ENCODE measurements around the gene GALNT17.
"Not testable (repeated sequence)": the region's sequence is repeated elsewhere in the genome, so short reads cannot be mapped to it uniquely, and the experiment has no call there.

The GALNT17 gene

DNA sequence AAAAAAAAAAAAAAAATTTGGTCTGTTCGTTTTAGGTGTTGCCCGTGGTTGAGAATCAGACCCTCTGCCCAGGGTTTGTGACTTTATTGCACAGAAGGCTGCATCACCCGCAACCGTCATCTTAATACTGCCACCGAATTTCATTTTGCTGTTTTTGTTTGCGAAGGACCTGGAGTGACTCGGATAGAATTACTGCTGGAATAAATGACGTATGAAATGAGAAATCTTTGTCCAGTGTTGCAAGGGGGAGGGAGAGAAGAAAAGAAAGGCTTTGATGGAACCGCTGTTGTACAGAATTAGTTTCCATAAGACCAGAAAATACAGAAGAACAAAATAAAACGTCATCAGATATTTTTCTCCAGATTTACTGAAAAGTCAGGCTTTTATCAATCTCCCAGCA lies 103.3 kb downstream of the GALNT17 start:
- DNase-seq (ENCODE audit: low read depth in 2 of 3, low spot score in 1 of 3): no peak

DNA sequence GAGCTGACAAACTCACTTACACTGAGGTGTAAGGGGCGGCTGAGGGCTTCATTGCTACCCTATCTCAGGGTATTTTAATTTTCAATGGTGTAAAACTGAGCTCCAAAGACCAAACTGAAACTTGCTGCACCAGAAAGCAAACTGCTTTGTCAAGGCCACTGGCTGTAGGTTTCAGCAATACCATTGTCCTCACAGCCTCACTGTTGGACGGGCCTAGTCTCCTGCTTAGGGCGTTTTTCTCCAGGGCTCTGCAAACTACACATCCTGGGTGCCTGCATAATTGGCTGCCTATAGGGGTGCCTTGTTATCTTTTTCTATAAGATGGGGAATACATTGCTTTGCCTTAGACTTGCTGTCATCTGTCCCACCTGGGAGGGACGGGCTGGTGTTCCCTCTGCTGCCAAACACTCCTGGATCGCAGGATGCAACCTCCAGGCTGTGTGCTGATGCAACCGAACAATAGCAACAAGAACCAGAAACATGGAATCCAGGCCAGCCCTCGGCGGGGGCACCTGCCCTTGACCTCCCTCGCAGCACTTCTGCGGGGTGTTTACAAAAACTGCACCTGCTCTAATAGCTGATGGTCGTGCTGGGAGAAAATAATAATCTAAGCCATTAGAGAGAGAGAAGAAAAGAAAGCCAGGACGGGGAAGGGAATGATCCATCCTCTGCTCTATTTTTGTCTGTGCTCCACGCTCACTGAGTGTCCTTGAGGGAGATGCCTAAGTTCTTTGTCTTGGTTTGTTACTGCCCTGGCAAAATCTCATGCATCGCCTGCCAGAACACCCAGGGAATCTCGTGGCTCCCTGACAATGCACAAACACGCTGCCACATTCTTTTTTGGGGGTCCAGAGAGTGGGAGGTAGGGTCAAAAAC lies 104.5 kb downstream of the GALNT17 start:
- DNase-seq (ENCODE audit: low read depth in 2 of 3, low spot score in 1 of 3): no peak

DNA sequence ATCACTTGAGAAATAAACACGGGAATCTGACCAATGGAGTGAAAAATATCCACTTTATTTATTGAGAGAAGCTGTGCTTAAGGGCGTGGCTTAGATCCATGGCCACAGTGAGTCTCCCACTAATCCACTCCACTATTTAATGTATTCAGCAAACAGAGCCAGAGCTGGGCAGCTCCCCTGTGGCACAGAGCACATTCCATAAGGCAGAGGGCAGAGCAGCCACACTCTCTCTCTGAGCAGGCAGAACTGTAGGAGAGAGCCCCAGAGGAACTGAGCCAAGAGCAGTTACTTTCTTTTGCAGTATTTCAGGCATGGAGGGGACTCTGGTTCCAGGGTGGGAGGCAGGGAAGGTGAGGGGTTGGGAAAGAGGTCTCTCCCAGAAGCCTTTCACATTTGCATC lies 106.0 kb downstream of the GALNT17 start:
- no peak for DNase-seq (ENCODE audit: low read depth in 2 of 3, low spot score in 1 of 3)

DNA sequence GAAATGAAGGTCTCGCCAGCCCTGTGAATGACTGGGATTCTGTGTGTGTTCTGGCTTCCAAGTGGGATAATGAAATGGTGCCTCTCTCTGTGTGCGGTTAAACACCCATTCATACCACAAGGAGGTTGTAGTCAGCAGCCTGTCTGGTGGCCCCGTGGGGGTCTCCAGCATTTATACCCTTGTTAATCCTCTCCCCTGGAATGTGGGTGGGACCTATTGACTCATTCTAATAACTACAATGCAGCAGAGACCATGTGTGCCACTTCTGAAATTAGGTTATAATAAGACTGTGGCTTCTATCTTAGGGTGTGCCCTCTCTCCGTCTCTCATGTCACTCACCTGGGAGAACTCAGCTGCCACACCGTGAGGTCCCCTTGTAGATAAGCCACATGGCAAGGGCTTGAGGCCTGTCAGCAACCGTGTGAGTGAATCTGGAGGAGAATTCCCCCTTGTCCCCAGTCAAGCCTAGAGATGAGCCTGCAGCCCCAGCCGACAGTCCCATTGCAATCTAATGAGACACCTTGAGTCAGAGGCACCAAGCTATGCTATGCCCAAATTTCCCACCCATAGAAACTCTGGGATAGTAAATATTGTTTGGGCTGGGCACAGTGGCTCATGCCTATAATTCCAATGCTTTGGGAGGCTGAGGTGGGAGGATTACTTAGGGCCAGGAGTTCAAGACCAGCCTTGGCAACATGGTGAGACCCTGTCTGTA lies 106.8 kb downstream of the GALNT17 start:
- DNase-seq (ENCODE audit: low read depth in 2 of 3, low spot score in 1 of 3): no peak

DNA sequence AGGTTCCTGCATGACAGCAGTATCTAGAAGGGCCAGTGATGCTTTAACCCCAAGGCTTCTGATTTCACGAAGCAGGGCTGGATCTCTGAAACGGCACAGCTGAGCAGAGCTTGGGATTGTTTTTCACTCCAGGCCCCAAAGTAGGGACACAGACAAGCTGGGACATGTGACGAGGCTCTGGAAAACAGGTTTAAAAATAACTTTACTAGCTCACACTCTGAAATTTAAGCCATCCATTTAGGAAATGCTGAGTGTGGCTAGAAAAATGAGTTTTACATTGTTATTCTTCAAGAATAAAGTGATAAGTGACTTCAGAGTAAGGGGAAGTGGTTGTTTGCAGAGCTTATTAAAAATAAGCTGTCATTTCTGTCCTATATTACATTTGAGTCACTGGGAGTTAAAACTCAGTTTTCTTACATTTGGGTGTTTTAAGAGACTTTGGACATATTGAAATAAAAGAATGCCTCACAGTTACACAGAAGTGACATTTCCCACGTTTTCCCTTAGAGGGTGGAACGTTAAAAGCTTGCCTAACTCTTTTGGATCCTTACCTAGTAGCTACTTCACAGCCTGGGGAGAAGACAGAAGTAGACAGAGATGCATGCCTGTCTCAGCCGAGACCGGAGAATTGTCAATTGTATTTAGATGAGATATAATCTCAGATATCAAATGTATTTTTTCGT lies 107.8 kb downstream of the GALNT17 start:
- no peak for DNase-seq (ENCODE audit: low read depth in 2 of 3, low spot score in 1 of 3)

DNA sequence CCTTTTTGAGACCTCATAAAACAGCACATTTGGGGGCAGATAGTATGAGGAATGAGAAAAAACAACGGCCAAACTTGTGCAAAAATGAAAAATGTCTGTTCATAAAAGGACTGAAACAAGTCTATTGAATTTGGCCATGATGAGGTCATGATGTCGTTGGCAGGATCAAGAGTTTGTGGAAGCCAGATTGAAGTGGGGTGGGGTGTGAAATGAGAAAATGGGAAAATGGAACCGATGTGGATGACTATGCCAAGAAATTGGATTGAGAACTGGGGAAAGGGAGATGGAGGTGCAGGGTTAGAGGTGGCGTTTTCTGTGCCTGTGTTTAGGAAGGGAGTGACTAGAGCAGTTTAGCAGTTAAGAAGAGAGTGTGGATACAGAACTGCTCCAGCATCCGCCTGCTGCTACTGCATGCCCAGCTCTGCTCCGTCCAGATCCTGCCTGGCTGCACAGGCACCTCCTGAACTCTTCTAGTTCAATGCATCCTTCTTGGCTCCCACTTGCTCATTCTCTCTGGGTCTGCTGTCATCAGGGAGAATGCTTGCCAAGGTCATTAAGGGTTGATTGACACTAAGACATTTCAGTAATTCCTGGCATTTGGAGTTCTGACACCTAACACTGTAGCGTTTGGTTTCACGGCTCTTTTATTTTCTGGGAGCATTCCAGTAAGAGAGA lies 111.9 kb downstream of the GALNT17 start:
- DNase-seq (ENCODE audit: low read depth in 2 of 3, low spot score in 1 of 3): no peak

DNA sequence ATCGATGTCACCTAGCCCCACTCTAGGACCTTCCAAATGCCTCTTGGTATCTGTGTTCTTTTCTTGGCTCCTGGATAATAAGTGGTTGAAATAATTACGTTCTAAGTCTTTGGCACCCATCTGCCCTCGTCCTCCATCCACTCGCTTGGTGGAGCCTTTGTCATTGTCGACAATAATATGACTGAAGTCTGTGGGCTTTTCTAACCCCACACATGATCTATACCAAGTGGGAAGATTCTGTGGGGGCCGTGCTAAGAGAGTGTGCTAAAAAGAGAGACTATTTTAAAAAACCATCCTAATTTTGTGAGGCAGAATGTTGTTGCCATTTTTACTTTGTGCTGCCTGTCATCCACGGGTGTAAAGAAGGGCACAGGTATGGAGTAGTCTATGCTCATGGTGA lies 113.1 kb downstream of the GALNT17 start:
- DNase-seq (ENCODE audit: low read depth in 2 of 3, low spot score in 1 of 3): no peak

DNA sequence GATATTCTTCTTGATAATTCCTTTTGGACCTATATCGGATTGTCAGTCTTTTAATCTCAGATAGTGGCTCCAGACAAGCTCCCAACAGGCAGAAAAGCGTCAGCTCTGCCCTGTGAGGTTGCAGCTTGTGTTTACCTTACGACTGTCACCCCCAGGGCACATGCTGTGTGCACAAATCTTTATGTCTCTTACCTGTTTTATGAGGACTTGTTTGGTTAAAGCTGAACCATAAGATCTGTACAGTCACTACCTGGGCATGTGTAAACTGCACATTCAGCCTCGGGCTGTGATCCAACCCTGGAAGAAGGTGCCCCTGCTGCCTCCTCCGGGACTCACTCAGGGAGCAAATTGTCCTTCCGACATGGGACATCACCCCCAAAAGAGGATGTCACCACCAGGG lies 119.8 kb downstream of the GALNT17 start:
- DNase-seq (ENCODE audit: low read depth in 2 of 3, low spot score in 1 of 3): no peak

DNA sequence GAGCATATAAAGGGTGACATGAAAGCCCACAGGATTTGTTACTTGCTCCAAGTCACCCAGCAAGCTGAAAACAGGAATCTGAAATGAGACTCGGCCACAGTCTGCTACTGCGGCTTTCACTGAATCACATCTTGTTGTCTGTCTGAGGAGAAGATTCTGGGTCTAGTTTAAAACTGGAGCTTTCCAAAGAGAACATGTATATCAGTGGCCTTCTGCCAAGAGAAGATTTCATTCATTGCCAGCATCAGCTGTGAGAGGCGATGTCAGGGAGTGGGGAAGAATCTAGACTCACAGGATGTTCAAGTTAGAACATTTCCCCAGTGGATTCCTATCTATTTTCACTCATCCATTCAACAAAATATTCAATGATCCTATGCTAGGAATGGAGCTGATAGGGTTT lies 122.8 kb downstream of the GALNT17 start:
- no peak for DNase-seq (ENCODE audit: low read depth in 2 of 3, low spot score in 1 of 3)

DNA sequence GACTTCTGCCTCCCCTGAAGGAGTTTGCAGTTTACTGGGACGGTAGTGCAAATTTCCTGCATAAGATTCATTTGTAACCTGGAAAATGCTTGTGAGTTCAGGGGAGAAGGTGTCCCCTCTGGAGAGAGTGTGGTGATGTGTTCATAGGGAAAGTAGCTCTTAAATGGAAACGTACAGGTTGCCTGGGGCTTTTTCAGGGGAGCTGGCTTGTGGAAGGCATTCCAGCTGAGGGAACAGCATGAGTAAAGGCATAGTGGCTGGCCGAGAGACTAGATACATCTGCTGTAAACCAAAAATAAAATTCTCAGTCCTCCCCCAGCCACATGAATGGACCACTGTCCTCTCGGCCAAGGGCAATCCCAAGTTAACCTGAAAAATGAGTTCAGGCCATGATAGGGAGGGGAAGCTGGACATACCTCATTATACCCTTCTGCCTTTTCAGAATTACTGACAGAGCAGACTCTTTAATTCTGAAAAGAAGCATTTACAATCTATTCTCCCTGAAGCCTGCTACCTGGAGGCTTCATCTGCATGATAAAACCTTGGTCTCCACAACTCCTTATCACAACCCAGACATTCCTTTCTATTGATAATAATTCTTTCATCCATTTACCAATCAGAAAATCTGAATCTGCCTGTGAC lies 123.7 kb downstream of the GALNT17 start:
- DNase-seq (ENCODE audit: low read depth in 2 of 3, low spot score in 1 of 3): no peak

DNA sequence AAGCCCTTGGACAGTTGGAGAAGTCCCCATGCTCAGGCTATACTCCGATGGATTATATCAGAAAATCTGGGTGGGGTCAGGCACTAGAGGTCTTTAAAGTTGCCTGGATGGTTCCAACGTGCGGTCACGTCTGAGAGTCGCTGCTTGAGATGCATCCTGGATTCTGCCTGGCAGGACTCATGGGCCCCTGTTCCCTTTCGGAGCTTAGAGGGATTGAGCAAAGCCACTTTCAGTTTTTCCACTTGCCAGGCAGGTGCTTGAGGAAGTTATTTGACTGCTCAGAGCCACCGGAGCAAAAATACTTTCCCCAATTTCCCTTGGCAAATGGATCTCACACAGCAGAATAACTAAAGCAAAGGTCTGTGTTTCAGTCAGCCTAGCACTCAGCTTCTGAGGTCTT lies 129.1 kb downstream of the GALNT17 start:
- DNase-seq (ENCODE audit: low read depth in 2 of 3, low spot score in 1 of 3): no peak

DNA sequence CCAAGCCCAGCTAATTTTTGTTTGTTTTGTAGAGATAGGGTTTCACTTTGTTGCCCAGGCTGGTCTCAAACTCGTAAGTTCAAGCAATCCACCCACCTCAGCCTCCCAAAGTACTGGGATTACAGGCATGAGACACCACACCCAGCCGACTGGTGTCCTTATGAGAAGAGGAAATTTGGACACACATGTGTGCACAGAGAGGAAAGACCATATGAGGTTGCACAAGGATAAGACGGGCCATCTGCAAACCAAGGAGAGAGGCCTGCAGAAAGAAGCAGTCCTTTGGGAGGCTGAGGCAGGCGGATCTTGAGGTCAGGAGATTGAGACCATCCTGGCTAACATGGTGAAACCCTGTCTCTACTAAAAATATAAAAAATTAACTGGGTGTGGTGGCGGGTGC lies 130.9 kb downstream of the GALNT17 start:
- DNase-seq (ENCODE audit: low read depth in 2 of 3, low spot score in 1 of 3): not testable (repeated sequence)

DNA sequence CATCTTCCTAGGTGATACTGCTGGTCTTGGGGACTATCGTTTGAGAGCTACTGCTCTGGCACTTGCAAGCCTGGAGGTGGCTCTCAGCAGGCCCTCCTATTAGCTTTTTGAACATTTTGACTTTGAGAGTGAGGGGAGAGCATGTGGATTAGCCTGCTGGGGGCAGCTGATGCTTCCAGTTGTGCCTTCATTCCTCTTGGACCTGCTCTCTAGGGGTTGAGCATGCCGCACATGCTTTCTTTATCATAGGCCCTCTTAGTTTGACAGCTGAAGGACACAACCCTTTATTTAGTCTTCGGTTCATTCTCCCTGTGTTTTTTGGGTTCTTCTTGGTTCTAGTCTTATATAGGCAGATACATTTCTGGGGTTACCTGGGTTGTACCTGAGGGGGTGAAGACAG lies 132.1 kb downstream of the GALNT17 start:
- no peak for DNase-seq (ENCODE audit: low read depth in 2 of 3, low spot score in 1 of 3)

DNA sequence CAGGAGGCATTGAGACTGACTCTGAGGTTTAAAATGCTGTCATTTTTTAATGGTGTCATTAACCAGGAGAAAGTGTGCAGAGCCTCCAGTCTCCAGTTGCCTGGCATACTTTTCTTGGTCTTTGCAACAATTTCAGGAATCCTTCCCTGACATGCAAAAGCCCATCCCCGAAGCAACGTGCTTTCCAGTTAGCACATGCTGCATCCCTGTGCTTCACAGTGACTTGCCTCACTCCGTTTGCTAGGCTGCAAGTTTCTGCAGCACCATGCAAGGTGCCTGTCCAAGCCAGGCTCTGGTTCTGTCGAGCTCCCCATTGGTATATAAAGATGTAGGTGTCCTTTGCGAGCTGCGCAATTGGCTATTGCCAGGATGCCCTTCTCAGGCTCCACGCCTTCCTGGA lies 135.0 kb downstream of the GALNT17 start:
- no peak for DNase-seq (ENCODE audit: low read depth in 2 of 3, low spot score in 1 of 3)

DNA sequence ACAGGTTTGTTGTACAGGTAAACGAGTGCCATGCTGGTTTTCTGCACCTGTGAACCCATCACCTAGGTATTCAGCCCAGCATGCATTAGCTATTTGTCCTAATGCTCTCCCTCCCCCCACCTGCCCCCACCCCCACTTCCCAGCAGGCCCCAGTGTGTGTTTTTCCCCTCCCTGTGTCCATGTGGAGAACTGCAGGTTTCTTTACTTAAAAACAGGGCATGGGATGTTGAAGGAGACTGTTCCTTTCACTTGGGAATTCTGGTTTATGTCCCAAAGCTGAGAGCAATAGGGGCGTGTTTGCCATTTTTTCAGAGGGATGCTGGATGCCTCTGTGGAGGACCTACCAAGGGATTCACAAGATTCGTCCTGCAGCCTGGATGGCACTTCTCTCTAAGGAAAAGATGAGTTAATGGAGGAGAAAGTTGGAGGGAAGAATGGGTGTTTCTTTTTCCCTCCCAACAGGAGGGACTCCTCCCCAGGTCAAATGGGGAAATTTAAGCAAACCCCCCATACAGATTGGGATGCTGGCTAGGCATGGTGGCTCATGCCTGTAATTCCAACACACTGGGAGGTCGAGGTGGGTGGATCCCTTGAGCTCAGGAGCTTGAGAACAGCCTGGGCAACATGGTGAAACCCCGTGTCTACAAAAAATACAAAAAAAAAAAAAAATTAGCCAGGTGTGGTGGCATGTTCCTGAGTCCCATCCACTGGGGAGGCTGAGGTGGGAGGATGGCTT lies 136.0 kb downstream of the GALNT17 start:
- no peak for DNase-seq (ENCODE audit: low read depth in 2 of 3, low spot score in 1 of 3)

DNA sequence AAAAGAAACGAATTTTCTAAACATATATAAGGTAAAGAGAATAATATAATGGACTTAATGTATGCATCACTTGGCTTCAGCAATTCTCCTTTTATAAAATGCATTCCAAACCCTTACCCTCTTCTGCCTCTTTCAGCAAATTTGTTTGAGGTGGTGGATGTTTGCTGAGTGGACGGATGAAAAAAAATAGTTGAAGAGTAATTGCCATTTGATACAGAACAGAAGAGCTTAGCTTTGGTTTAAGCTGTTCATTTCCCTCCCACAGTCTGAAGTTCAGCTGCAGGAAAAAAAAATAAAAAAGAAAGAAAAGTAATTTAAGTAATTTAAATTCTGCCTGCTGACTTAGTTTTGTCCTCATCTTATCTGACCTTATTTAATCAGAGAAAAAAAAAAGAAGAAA lies 138.6 kb downstream of the GALNT17 start:
- DNase-seq (ENCODE audit: low read depth in 2 of 3, low spot score in 1 of 3): no peak

DNA sequence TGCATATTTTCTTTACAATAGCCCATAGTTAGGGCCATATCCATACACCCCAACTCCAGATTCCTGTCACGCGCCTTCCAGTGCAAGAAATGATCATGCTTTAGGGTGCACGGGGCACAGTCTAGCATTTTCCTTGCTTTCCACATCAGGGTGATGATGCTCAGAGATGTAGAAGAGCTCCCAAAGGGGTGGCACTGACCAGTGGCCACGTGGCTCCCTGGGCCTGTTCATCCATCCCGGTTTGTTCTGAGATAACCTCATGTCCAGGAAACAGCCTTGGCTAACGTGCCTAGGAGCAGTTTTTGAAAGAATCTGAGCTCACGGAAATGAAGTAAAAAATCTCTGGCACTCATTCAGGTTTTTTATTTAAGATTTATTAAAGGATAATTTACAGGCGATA lies 139.3 kb downstream of the GALNT17 start:
- DNase-seq (ENCODE audit: low read depth in 2 of 3, low spot score in 1 of 3): no peak

DNA sequence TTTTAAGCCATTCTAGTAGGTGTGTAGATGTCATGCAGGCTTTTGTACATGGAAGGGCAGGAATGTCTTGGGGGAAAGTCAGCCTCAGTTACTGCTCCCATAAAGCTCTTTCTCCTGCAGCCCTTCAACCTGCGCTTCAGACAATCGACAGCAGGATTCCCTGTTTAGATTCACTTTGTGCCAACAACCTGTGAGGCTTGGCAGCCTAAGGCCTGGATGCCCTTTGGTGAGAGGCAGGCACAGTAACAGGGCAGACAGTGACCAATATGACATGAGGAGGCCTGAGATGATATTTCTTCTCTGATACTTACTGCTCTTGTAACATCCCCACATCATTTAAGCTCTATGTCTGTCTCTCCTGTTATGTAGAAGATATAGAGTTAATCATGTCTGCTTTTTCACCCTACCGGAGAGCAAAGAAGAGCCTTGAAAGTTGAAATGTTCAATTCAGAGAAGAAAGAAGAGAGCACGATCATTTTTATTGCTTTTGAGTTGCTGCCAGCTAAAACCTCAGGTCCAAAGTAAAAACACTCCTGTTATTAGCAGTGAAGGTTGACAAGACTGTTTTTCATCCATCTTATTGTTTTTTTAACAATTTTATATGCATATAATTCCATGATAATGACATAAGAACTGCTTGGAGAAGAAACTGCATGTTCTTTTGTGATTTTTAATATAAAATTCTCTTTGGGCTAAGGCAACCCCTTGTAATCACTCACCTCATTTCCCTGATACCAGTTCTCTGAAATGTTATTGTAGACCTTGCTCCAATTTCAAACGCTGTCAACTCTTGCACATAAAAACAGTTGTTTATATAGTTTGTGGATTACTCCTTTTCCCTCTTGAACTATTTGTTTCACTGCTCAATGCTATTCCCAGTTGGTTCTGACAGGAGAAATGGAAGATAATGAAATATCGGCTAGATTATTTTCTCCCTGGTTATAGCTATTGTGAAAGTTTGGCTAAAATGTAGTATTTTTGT lies 140.9 kb downstream of the GALNT17 start:
- no peak for DNase-seq (ENCODE audit: low read depth in 2 of 3, low spot score in 1 of 3)

DNA sequence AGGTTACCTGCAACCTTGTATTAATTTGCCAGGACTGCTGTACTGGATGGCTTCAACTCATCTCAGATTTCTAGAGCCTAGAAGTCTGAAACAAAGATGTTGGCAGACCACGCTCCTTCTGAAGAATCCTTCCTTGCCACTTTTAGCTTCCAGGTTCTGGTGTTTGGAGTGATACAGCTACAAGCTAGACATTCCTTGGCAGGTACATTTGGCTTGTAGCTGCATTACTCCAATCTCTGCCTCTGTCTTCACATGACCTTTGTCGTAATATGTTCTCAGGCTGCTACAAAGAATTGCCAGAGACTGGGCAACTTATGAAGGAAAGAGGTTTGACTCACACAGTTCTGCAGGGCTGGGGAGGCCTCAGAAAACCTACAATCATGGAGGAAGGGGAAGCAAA lies 146.3 kb downstream of the GALNT17 start:
- no peak for DNase-seq (ENCODE audit: low read depth in 2 of 3, low spot score in 1 of 3)
